Stomach (tissue), 9 donors: ENCODE measurements around the gene MIPEP. TPM values are rescaled to one million over a fixed set of nuclear protein-coding genes. Genes with fewer than 3 reads are reported as not detected.

ENCODE experiments used
- DNase-seq, 2 donors: peaks; one replicate each; pipeline versions ENCODE4 v3.0.0 to v3.0.0-alpha.2; 2013 to 2019
- H3K27ac ChIP-seq, 5 donors: fragments of 200-600 bp in 4 of 5; sonication (generic) in 4 of 5; one replicate each; pipeline ENCODE4 v1.5.1; 2013 to 2019; ENCODE audit warnings: mild to moderate bottlenecking in 1 of 5, moderate library complexity in 1 of 5
- H3K27me3 ChIP-seq, 3 donors: fragments of 200-600 bp; sonication (generic); one replicate each; pipeline ENCODE4 v1.5.1; 2017 to 2019; ENCODE audit warnings: mixed run types in 1 of 3
- H3K36me3 ChIP-seq, 4 donors: fragments of 200-600 bp; sonication (generic); 1 replicate in 3 of 4; 2 replicates in 1 of 4; pipeline ENCODE4 v1.5.1; 2016 to 2019
- H3K4me1 ChIP-seq, 4 donors: fragments of 200-600 bp; sonication (generic); one replicate each; pipeline ENCODE4 v1.5.1; 2016 to 2019
- H3K4me3 ChIP-seq, 4 donors: fragments of 200-600 bp; sonication (generic) in 3 of 4; one replicate each; pipeline ENCODE4 v1.5.1; 2016 to 2019; ENCODE audit warnings: mild to moderate bottlenecking in 1 of 4
- H3K9me3 ChIP-seq, 4 donors: fragments of 200-600 bp; sonication (generic); one replicate each; pipeline ENCODE4 v1.5.1; 2016 to 2019
- CTCF ChIP-seq, 7 experiments: fragments of 450-650 bp in 4 of 7; fragments of 200-600 bp in 3 of 7; sonication (generic) in 3 of 7; IDR thresholded peaks; one replicate each; pipeline ENCODE4 v1.5.1; 2016 to 2019; ENCODE audit warnings: antibody characterized with exemption in 7 of 7, control low read depth in 2 of 7, mild to moderate bottlenecking in 1 of 7
- EP300 ChIP-seq: sonication (generic); formaldehyde crosslinking; IDR thresholded peaks from one replicate; pipeline ENCODE4 v1.6.1; 2017; ENCODE audit warnings: antibody characterized with exemption
- POLR2A ChIP-seq, 4 donors: fragments of 450-650 bp; IDR thresholded peaks; one replicate each; pipeline ENCODE4 v1.6.1; 2016; ENCODE audit warnings: antibody characterized with exemption in 4 of 4, control low read depth in 2 of 4, mild to moderate bottlenecking in 1 of 4, moderate library complexity in 1 of 4
- POLR2AphosphoS5 ChIP-seq, 3 donors: sonication (generic); formaldehyde crosslinking; IDR thresholded peaks; one replicate each; pipeline ENCODE4 v1.6.1; 2016; ENCODE audit warnings: antibody characterized with exemption in 3 of 3
- WGBS, 5 donors: extraction: QIAGEN DNeasy Blood & Tissue Kit in 3 of 5; methylation state at CpG; one replicate each; pipeline versions ENCODE4 v1.1.5 to v1.1.7; 2013 to 2018; 5-methylcytosine and 5-hydroxymethylcytosine counted together
- intact Hi-C: fragments of 100-400 bp; cut with DNase I; formaldehyde crosslinking; loops from one replicate; pipeline ENCODE4 v1.15.1; 2023; ENCODE audit warnings: low total_unique reads
- polyA plus RNA-seq, 3 donors: library from polyadenylated mRNA; stranded (reverse); fragments of 200-250 nt; gene quantifications; one replicate each; pipeline ENCODE4 v1.2.3, GENCODE V29; 2013
- total RNA-seq, 5 donors: library from RNA; depleted of rRNA; stranded (reverse); fragments of >200 nt; gene quantifications; one replicate each; pipeline versions ENCODE4 v1.1.0 to v1.2.3, GENCODE V29; 2014 to 2016
- donor health status: healthy with polysubstance abuse.
- donor health status: Bipolar disorder and iron deficiency.
- donor health status: healthy.

MIPEP gene
- total and polyA plus RNA-seq, 8 donors = 1.2 to 43.2 (median 15.2) TPM

GRCh38 chr13:23918208-23918607, 29.0 kb upstream of the MIPEP start:
- H3K36me3 ChIP-seq = no peaks in the 10 kb centered on the region
- no peak overlapping the region for H3K27ac ChIP-seq
- H3K4me3 ChIP-seq = no peak overlapping the region
- no peaks in the 10 kb centered on the region for H3K9me3 ChIP-seq
- H3K27me3 ChIP-seq = peaks cover 0 to 18% (median 0%) of the 10 kb centered on the region in 3 donors
- no peak for DNase-seq
- WGBS, 5 donors = 71 to 82% (median 76%) methylated on average over 2 of the region's 2 CpGs
- H3K4me1 ChIP-seq = no peaks in the 10 kb centered on the region
- intact Hi-C loops = no loop called here
- TF ChIP-seq EP300 = no peak

- Histone ChIP-seq H3K27ac (no peak overlapping the region), H3K27me3 (peaks cover 0 to 18% (median 0%) of the 10 kb centered on the region in 3 donors), H3K4me1 (no peaks in the 10 kb centered on the region), H3K9me3 (no peaks in the 10 kb centered on the region), H3K4me3 (no peak overlapping the region), H3K36me3 (no peaks in the 10 kb centered on the region)
- no peak for DNase-seq
- intact Hi-C loops = no loop called here
- 66 to 97% (median 83%) methylated on average over 3 of the region's 3 CpGs for WGBS, 5 donors
- no peak for TF ChIP-seq POLR2A (IDR thresholded peaks at IDR 0.05)
- TF ChIP-seq POLR2AphosphoS5 (IDR thresholded peaks at IDR 0.05) = no peak
- no peak for TF ChIP-seq EP300
- TF ChIP-seq CTCF (IDR thresholded peaks at IDR 0.05) = no peak
Measured at GRCh38 chr13:23915308-23915707, 26.1 kb upstream of the MIPEP start.

GRCh38 chr13:23912469-23912868, 23.3 kb upstream of the MIPEP start:
- TF ChIP-seq POLR2AphosphoS5 (IDR thresholded peaks at IDR 0.05) (no peak), EP300 (no peak), CTCF (IDR thresholded peaks at IDR 0.05) (no peak), POLR2A (IDR thresholded peaks at IDR 0.05) (no peak)
- 57 to 83% (median 66%) methylated on average over 1 of the region's 1 CpG for WGBS, 5 donors
- intact Hi-C loops = no loop called here

GRCh38 chr13:23909606-23910005, 20.4 kb upstream of the MIPEP start:
- no peaks in the 10 kb centered on the region for H3K9me3 ChIP-seq
- H3K27ac ChIP-seq = no peak overlapping the region
- no peak overlapping the region for H3K4me3 ChIP-seq
- TF ChIP-seq POLR2AphosphoS5 (IDR thresholded peaks at IDR 0.05) = no peak
- no peak for TF ChIP-seq CTCF (IDR thresholded peaks at IDR 0.05)
- TF ChIP-seq EP300 = no peak
- no peak for TF ChIP-seq POLR2A (IDR thresholded peaks at IDR 0.05)
- peaks cover 0 to 6% (median 0%) of the 10 kb centered on the region in 3 donors for H3K27me3 ChIP-seq
- intact Hi-C loops = no loop called here
- no peaks in the 10 kb centered on the region for H3K36me3 ChIP-seq
- no peak for DNase-seq
- H3K4me1 ChIP-seq = no peaks in the 10 kb centered on the region

More at GRCh38 chr13:23912469-23912868, 23.3 kb upstream of the MIPEP start:
- Histone ChIP-seq H3K27me3 (peaks cover 0 to 18% (median 0%) of the 10 kb centered on the region in 3 donors), H3K4me1 (no peaks in the 10 kb centered on the region), H3K36me3 (no peaks in the 10 kb centered on the region), H3K27ac (no peak overlapping the region), H3K9me3 (no peaks in the 10 kb centered on the region), H3K4me3 (no peak overlapping the region)
- DNase-seq = no peak

GRCh38 chr13:23905766-23906165, 16.6 kb upstream of the MIPEP start:
- H3K27ac ChIP-seq = no peak overlapping the region
- peaks cover 10 to 13% (median 12%) of the 10 kb centered on the region in 4 donors for H3K4me1 ChIP-seq
- TF ChIP-seq POLR2AphosphoS5 (IDR thresholded peaks at IDR 0.05) = no peak
- H3K27me3 ChIP-seq = peaks cover 0 to 39% (median 17%) of the 10 kb centered on the region in 3 donors
- H3K36me3 ChIP-seq = no peaks in the 10 kb centered on the region
- DNase-seq = no peak
- intact Hi-C loops = no loop called here
- H3K4me3 ChIP-seq = no peak overlapping the region
- WGBS, 5 donors = 81 to 90% (median 89%) methylated on average over 2 of the region's 2 CpGs
- H3K9me3 ChIP-seq = no peaks in the 10 kb centered on the region
